NCI-H82 (cell line): ENCODE results near the gene CCDC87.
"Not testable (repeated sequence)": the region's sequence is repeated elsewhere in the genome, so short reads cannot be mapped to it uniquely, and the experiment has no call there.

Experiments used
- DNase-seq: peaks from one replicate; lab custom pipeline; 2025; lab: John Stamatoyannopoulos, UW

The CCDC87 gene

DNA sequence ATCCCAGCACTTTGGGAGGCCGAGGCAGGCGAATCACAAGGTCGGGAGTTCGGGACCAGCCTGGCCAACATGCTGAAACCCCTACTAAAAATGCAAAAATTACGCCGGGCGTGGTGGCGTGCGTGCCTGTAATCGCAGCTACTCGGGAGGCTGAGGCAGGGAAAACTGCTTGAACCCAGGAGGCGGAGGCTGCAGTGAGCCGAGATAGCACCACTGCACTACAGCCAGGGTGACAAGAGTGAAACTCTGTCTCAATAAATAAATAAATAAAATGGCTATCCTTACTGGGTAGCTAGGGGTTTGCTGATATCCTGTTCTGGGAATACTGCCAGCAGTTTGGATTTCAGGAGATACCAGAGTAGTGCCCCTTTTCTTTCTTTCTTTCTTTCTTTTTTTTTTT lies 21.2 kb upstream of the CCDC87 start:
- no peak for DNase-seq

DNA sequence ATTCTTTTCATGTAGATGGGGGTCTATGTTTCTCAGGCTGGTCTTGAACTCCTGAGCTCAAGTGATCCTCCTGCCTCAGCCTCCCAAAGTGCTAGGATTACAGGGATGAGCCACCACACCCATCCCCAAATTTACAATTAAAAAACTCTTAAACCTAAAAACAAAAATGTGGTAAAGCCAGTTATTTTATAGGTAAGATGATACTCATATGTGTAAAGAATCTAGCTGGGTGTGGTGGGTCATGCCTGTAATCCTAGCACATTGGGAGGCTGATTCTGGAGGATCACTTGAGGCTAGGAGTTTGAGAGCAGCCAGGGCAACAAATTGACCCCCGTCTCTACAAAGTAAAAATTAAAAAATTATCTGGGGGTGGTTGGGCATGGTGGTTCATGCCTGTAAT lies 19.6 kb upstream of the CCDC87 start:
- no peak for DNase-seq

DNA sequence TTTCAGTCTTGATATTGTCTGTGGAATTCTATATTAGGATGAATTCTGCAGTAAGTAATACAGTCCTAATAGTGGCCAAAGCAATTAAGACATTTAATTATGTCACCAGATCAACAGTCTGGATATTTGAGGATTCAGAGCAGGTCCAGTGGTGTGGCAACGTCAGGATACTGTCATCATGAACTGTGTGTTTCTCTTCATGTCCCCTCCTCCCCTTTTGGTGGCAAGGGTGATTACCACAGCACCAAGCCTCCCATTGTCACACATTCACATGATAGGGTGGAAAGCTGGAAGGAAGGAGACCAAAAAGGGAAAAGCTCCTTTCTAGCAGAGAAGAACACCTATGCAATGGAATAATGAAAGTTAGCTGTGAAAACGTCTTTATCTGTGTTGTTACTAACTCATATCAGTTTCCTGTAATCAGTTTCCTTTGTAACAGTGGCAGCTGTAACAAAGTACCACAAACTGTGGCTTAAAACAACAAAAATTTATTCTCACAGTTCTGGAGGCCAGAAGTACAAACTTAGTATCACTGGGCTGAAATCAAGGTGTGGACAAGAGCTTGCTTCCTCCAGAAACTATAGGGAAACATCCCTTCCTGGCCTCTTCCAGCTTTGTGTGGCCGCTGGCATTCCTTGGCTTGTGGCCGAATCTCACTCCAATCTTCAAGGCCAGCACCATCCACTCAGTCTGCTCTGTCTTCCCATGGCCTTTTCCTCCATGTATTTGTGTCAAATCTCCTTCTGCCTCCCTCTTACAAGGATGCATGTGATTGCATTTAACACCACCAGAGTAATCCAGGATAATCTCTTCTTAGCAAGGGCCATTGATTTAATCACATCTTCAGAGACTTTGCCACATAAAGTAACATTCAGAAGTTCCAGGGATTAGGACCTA lies 17.1 kb upstream of the CCDC87 start:
- DNase-seq, result peak; percentile 94

DNA sequence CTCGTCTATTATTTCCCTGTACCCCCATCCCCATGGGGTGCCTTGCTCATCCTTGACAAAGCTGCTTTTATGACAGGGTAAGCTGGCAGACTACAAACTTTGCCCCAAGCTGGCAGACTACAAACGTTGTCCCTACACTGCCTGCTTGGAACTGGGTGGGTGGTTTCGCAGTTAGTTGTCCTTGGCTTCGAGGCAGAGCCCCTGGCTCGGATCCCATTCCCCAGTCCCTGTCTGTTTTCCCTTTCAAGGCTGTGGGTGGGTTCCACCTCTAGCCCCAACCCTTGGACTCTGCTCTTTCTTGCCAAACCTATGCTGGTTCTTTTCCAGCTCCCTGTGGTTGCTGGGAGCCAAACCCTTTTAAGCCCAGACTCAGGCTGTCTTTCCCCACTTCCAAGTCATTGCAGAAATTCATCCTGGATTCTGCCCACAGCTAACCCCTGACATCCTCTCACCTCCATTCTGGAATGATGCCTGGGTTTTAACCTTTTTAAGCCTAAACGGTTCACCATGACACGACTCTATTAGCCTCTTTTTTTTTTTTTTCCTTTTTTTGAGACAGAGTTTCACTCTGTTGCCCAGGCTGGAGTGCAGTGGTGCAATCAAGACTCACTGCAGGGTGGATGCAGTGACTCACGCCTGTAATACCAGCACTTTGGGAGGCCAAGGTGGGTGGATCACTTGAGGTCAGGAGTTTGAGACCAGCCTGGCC lies 14.4 kb upstream of the CCDC87 start:
- no peak for DNase-seq

DNA sequence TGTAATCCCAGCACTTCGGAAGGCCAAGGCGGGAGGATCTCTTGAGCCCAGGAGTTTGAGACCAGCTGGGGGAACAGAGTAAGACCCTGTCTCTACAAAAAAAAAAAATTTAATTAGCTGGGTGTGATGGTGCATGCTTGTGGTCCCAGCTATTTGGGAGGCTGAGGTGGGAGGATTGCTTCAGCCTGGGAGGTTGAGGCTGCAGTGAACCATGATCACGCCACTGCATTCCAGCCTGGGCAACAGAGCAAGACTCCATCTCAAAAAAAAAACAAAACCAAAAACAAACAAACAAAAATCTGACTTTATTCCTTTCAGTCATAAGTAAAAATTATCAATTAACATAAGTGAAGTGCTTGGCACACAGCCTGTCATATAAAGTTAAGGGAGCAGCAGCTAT lies 13.7 kb upstream of the CCDC87 start:
- not testable (repeated sequence) for DNase-seq

DNA sequence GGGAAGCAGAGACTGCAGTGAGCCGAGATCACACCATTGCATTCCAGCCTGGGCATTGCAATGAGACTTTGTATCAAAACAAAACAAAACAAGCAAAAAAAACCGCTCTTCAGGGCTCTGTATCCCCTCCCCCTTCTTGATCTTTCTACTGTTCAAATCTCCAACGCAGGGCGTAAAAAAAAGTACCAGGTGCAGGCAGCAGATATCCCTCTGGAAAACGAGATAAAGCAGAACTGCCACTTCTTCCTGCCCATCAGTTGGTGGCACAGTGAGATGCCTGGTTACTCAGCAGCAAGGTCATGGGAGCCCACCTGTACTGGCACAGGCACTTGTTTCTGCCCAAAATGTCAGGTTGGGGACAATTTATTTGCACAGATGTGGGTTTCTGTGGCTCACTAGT lies 11.3 kb upstream of the CCDC87 start:
- DNase-seq, result no peak

DNA sequence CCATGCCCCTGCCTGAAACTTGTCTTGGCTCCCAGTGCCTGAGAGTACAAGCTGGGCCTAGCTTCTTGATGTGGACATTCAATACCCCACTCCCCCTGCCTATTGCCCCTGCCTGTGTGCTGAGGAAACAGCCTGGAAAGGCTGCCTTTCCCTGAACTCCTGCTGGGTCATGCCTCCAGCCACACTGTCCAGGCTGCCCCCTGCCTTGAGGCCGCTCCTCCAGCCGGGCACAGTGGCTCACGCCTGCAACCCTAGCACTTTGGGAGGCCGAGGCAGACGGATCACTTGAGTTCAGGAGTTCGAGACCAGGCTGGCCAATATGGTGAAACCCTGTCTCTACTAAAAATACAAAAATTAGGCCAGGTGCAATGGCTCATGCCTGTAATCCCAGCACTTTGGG lies 10.2 kb upstream of the CCDC87 start:
- DNase-seq, result no peak

DNA sequence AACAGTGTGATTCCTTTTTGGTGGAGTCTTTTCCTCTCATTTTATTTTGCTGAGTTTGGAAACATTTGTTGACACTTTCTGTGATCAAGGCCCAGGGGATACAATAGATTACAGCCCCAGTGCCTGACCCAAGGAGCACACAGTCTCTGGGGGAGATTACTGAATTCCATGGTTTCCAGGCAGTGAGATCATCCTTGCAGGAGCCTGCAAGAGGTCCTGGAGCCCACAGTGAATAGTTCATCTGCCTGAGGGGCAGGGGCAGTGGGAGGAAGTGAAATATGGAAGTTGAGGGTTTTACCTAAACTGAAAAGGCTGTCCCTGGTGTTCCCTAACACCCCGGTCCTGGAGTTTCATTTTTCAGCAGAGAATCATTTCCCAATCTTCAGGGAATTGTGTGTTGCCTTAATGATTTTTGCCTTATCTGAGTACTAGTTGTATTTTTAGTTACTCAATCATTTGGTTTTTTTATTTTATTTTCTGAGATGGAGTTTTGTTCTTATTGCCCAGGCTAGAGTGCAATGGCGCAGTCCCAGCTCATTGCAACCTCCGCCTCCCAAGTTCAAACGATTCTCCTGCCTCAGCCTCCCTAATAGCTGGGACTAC lies 7.9 kb upstream of the CCDC87 start:
- DNase-seq, result no peak

DNA sequence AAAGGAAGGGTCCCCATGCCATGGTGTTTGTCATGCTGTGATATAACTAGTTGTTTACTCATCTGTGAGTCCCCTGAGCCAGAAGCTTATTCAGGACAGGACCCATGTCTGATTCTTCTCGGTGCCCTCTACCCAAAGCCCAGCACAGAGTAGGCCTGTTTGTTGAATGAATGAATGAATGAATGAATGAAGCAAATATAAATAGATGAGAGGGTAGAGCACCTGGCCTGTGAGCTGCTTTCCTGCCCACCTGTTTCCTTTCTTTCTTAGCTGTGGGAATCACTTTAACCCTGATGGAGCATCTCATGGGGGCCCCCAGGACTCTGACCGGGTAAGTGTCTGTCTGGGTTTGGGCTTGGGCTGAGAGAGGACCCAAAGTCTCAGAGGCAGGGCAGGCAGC lies 7.4 kb upstream of the CCDC87 start:
- no peak for DNase-seq

DNA sequence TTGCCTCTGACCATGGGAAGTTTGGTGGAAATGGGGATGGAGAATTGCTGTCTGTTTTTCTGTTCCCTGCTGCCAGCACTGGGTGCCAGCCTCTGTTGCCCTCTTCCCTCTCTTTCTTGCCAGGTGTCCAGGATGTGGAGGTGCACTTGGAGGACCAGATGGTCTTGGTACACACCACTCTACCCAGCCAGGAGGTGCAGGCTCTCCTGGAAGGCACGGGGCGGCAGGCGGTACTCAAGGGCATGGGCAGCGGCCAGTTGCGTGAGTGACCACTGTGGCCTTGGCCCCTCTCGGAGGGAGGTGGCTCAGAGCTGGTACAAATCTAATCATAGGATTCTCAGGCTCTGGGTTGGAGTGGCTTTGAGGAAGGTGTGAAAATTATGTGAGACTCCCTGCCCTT lies 6.1 kb upstream of the CCDC87 start:
- no peak for DNase-seq

DNA sequence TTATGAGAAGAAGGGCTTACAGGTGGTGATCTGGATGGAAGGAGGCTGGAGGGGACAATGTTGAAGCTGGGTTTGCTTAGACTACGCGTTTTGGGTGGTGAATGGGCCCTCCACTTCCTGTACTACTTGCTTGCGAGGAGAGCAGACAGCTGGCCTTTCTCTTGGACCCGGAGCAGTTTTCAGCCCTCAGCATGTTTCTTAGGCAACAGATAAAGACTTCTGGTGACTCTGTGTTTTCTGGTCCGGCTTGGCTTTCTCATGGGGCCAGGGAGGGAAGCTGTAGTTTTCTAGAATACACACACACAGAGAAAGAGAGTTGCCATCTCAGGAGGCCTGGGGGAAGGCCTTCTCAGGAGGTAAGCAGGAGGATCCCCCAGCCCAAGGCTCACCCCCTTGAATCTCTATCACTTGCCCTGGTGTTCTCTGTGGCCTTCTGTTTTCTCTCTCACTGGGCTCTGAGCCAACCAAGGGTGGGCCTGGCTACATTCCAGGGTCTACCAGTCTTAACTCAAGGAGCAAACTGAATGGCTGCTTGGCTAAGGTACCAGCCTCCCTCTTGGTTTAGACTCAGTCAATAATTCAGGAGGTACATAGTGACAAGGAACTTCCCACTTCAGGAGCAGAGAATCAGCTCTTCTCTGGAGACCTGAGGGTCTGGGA lies 2.5 kb upstream of the CCDC87 start:
- peak; percentile 48 for DNase-seq

DNA sequence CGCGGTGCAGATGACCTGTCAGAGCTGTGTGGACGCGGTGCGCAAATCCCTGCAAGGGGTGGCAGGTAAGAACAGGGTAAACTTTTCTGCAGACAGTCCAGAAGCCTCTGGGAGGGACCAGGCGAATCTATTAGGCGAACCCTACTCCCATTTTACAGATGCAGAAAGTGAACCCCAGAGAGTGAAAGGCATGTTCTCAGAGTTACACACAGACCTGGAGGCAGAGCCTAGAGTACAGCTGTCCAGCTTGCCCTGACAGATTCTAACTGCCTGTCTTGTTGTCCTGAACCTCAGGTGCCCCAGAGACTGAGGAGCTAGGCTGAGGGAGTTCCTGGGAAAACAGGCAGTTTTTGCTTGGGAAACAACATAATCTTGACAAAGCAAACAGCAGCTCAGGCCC lies 787 bp upstream of the CCDC87 start:
- no peak for DNase-seq

DNA sequence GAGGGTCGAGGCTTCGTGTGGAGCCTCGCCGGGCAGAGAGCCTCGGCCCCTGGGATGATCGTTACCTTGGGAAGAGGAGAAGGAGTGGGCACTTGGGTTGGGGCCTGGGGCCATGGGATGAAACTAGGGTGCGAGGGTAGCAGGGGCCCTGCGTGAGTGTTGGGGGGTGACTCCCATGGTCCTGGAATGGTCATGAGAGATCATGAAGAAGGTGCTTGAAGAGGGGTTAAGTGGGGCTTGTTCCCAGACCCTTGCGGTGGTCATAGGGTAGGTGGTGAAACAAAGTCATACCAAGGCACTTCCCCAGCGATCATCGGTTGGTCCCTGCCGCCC lies 406 bp upstream of the CCDC87 start:
- DNase-seq, result no peak

DNA sequence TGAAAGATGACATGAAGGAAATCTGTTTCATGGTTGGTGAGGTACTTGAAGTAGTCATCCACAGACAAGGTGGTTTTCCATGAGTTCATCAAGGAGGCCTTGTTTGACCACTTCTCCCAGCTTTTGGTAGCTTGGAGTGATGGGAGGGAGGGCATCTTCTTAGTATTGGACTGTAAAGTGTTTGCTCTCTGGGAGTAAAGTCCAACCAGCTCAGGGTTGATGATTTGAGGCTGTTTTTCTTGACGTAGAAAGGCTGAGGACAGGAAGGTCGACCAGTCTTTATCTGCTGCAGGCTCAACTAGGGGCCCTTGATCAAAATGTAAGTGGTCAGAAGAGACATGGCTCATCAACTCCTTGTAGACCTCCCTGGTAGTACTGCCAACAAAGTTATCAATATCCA lies 1.7 kb downstream of the CCDC87 start:
- no peak for DNase-seq

DNA sequence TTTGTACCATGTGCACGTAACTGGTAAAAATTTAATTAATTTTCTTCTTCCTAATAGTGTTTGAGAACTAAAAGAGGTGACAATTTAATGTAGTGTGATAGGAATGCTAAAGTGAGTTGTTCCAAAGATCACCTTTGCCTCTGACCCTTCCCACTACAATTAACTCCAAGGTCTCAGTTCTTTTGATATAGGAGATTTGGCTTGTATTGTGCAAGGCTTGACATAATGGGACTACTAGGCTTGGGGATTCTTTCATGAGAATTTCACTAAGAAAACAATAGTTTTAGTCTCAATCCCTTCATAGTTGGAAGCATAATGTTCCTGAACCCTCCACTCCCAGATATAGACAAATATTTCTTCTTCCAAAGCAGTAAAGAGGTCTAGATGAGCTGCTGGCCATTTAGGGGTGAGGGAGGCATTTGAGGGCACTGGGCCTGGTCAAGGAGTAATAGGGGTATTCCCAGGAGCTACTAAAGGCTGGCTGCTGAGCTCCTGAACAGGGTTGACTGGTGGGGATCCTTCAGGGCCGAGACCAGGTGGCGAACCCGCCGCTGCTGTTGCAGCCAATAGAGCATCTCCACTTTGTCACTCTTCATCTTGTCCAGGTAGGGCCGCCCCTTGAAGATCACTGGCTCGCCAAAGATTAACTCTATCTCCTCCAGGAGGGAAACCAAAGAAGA lies 2.7 kb downstream of the CCDC87 start:
- DNase-seq, result no peak

DNA sequence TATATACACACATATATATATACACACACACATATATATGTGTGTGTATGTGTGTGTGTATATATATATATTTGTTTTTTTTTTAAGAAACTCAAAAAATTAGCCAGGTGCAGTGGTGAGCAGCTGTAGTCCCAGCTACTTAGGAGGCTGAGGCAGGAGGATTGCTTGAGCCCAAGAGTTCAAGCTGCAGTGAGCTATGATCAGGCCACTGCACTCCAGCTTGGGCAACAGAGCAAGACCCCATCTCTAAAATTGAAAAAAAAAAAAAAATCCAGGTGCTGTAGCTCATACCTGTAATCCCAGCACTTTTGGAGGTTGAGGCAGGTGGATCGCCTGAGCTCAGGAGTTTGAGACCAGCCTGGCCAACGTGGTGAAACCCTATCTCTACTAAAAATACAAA lies 3.5 kb downstream of the CCDC87 start:
- not testable (repeated sequence) for DNase-seq

DNA sequence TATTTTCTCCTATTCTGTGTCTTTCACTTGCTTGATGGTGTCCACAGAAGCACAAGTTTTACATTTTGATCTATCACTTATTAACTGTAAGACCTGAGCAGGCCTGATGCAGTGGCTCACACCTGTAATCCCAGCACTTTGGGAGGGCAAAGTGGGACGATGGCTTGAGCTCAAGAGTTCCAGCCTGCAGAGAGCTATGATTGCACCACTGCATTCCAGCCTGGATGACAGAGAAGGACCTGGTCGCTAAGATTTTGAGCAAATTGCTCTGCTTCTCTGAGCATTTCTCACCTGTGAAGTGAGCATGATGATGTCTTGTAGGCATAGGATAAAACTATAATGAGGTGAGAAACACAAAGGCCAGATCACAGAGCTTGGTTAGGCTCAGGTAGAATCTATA lies 6.7 kb downstream of the CCDC87 start:
- DNase-seq, result no peak

DNA sequence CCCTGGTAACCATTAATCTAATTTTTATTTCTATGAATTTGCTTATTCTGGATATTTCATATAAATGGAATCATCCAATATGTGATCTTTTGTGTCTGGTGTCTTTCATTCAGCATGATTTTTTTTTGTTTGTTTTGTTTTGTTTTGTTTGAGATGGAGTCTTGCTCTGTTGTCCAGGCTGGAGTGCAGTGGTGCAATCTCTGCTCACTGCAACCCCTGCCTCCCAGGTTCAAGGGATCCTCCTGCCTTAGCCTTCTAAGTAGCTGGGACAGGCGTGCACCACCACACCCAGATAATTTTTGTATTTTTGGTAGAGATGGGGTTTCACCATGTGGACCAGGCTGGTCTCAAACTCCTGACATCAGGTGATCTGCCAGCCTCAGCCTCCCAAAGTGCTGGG lies 7.4 kb downstream of the CCDC87 start:
- DNase-seq, result not testable (repeated sequence)

DNA sequence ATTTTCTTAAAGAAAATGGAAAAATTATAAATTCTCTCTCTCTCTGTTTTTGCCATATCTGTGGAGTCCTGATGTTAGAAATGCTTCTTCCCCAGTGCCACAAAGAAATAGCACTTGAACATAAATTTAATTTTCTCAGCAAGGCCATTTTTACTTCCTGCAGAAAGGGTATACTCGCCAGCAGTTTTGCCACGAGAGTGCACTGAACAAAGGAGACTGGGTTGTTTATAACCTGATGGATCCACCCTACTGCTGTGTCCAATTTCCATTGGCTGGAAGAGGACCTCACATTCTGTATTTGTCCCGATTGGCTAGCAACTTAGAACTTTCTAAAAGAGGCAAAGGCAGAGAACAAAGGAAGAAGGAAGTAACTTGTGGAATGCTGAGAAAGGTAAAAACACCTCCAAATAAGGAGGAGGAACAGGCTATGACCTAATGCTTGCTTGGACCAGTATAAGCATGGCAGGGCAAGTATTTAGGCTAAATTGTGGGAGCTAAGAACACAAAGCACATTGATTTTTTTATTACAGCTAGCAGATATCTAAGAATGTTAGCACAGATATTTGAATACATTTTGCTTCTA lies 10.2 kb downstream of the CCDC87 start:
- DNase-seq, result not testable (repeated sequence)

DNA sequence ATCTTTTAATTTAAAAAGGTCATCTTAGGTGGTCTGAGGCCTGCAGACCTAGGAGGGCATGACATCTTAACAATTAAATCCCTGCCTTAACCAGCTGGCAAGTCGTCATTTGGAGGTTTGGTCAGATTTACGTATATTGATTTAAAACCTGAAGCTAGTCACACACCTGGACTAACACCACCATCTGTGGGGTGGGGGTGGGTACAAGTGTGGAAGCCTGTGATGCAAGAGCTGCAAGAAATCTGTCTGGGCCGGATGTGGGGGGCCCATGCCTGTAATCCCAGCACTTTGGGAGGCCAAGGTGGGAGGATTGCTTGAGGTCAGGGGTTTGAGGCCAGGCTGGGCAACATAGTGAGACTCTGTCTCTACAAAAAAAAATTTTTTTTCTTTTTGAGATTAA lies 11.6 kb downstream of the CCDC87 start:
- DNase-seq, result peak; percentile 76

DNA sequence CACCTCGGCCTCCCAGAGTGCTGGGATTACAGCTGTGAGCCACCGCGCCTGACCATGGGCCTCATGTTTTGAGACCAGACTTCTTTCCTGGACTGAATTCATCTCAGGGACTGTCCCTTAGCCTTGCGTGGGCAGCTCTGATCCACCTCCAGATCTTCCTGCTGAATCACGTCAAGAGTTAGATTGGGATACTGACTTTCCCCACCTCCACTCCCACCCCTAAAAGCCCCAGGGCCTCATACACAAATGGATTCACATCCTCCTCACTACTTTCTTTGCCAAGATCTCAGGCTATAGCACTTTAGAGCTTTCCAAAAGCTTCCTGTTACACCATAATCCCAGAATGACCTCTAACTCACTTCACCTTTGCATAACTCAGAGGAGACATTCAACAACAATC lies 12.1 kb downstream of the CCDC87 start:
- DNase-seq, result no peak
